Measurements from ENCODE around the gene PPP1R12C. TPM values are rescaled to one million over a fixed set of nuclear protein-coding genes. Genes with fewer than 3 reads are reported as not detected.

The PPP1R12C gene
- polyA plus RNA-seq, 1 experiment, result 50.8 TPM

- DNase-seq (ENCODE audit: low read depth), result no peak
- no peak for TF ChIP-seq CTCF (IDR thresholded peaks at IDR 0.05; ENCODE audit: insufficient read depth, low read depth, low read length)
- Histone ChIP-seq H3K36me3 (ENCODE audit: control insufficient read depth, insufficient read depth, low read length) (no peaks in the 10 kb centered on the region), H3K27me3 (ENCODE audit: control insufficient read depth, insufficient read depth, low read length) (peaks cover 13% of the 10 kb centered on the region), H3K4me3 (ENCODE audit: low read depth, low read length) (peak overlapping the region; percentile 47)
- POLR2A ChIA-PET, result interaction anchor here (0.6 kb wide), 1 partner anchor 238 kb away, joined by 14 read pairs; no protein-coding TSS in a partner anchor
- CTCF ChIA-PET, result interaction anchor here (0.8 to 1.3 kb wide), 3 partner anchors 8 to 11 kb away, joined by 3 to 6 read pairs (median 4); no protein-coding TSS in a partner anchor
Measured at GRCh38 chr19:55080121-55080967, 37.1 kb downstream of the PPP1R12C start.

GRCh38 chr19:55079400-55080038 lies 37.9 kb downstream of the PPP1R12C start:
- ChIA-PET CTCF (interaction anchor here (0.9 to 1.3 kb wide), 3 partner anchors 9 to 38 kb away, joined by 3 to 6 read pairs (median 4); no protein-coding TSS in a partner anchor), POLR2A (interaction anchor here (0.6 kb wide), 1 partner anchor 239 kb away, joined by 14 read pairs; no protein-coding TSS in a partner anchor)
- DNase-seq (ENCODE audit: low read depth), result no peak
- H3K36me3 ChIP-seq (ENCODE audit: control insufficient read depth, insufficient read depth, low read length), result no peaks in the 10 kb centered on the region
- TF ChIP-seq CTCF (IDR thresholded peaks at IDR 0.05; ENCODE audit: insufficient read depth, low read depth, low read length), result no peak
- peaks cover 13% of the 10 kb centered on the region for H3K27me3 ChIP-seq (ENCODE audit: control insufficient read depth, insufficient read depth, low read length)
- H3K4me3 ChIP-seq (ENCODE audit: low read depth, low read length), result no peak overlapping the region

- H3K36me3 ChIP-seq (ENCODE audit: control insufficient read depth, insufficient read depth, low read length), result no peaks in the 10 kb centered on the region
- POLR2A ChIA-PET, result no interaction called here
- peaks cover 11% of the 10 kb centered on the region for H3K27me3 ChIP-seq (ENCODE audit: control insufficient read depth, insufficient read depth, low read length)
- no peak overlapping the region for H3K4me3 ChIP-seq (ENCODE audit: low read depth, low read length)
- no peak for DNase-seq (ENCODE audit: low read depth)
- CTCF ChIA-PET, result interaction anchor here (0.9 kb wide), 1 partner anchor 39 kb away, joined by 3 read pairs; no protein-coding TSS in a partner anchor
- no peak for TF ChIP-seq CTCF (IDR thresholded peaks at IDR 0.05; ENCODE audit: insufficient read depth, low read depth, low read length)
Measured at GRCh38 chr19:55078996-55079395, 38.4 kb downstream of the PPP1R12C start.

- no peak for DNase-seq (ENCODE audit: low read depth)
- ChIA-PET CTCF (interaction anchor here (1.0 kb wide), 1 partner anchor 84 kb away, joined by 3 read pairs; no protein-coding TSS in a partner anchor), POLR2A (no interaction called here)
Measured at GRCh38 chr19:55077106-55077505, 40.3 kb downstream of the PPP1R12C start.

More at GRCh38 chr19:55077106-55077505, 40.3 kb downstream of the PPP1R12C start:
- TF ChIP-seq CTCF (IDR thresholded peaks at IDR 0.05; ENCODE audit: insufficient read depth, low read depth, low read length), result no peak
- H3K27me3 ChIP-seq (ENCODE audit: control insufficient read depth, insufficient read depth, low read length), result peaks cover 2% of the 10 kb centered on the region; the same call in 1 of the 2 replicates
- no peak overlapping the region for H3K4me3 ChIP-seq (ENCODE audit: low read depth, low read length)
- H3K36me3 ChIP-seq (ENCODE audit: control insufficient read depth, insufficient read depth, low read length), result no peaks in the 10 kb centered on the region
